Activated CD8-positive, alpha-beta memory T cell treated with anti-CD3 and anti-CD28 coated beads, Interleukin-2, amount 50 U/mL, for 4 hours (primary cell): ENCODE data around the gene CYP46A1.

ENCODE experiments used
- DNase-seq: peaks from one replicate; pipeline ENCODE4 v3.0.0-alpha.2; 2020

Gene CYP46A1

GRCh38 chr14:99763527-99764221, 79.6 kb downstream of the CYP46A1 start:
- DNase-seq = no peak

GRCh38 chr14:99764222-99764706, 80.2 kb downstream of the CYP46A1 start:
- no peak for DNase-seq

GRCh38 chr14:99768381-99768780, 84.3 kb downstream of the CYP46A1 start:
- no peak for DNase-seq

GRCh38 chr14:99769123-99769522, 85.0 kb downstream of the CYP46A1 start:
- DNase-seq = no peak

GRCh38 chr14:99769799-99770198, 85.7 kb downstream of the CYP46A1 start:
- DNase-seq = no peak

- no peak for DNase-seq
Measured at GRCh38 chr14:99772371-99773283, 88.5 kb downstream of the CYP46A1 start.

GRCh38 chr14:99773521-99774497, 89.7 kb downstream of the CYP46A1 start:
- DNase-seq = no peak

- no peak for DNase-seq
Measured at GRCh38 chr14:99774556-99775307, 90.6 kb downstream of the CYP46A1 start.

- no peak for DNase-seq
Measured at GRCh38 chr14:99775351-99775750, 91.3 kb downstream of the CYP46A1 start.
